Muscle layer of colon (tissue), 2 donors: ENCODE results near the gene SUPT4H1.
A peak's percentile ranks its signal among the peaks of the same experiment; 100 is the strongest.

ENCODE experiments used
- H3K27ac ChIP-seq: one replicate; pipeline ENCODE4 v1.7.0; 2013; ENCODE audit warnings: low read depth, mild to moderate bottlenecking, low read length, moderate library complexity
- H3K27me3 ChIP-seq, 2 donors: one replicate each; pipeline ENCODE4 v1.7.0; 2013; ENCODE audit warnings: low read length in 2 of 2, mild to moderate bottlenecking in 2 of 2; ENCODE audit not compliant: insufficient read depth in 2 of 2, control insufficient read depth in 1 of 2
- H3K36me3 ChIP-seq: one replicate; pipeline ENCODE4 v1.7.0; 2013; ENCODE audit warnings: mild to moderate bottlenecking, low read length; ENCODE audit not compliant: insufficient read depth
- H3K4me1 ChIP-seq: one replicate; pipeline ENCODE4 v1.7.0; 2013; ENCODE audit warnings: mild to moderate bottlenecking, low read length; ENCODE audit not compliant: insufficient read depth
- H3K4me3 ChIP-seq, 2 donors: one replicate each; pipeline ENCODE4 v1.7.0; 2013; ENCODE audit warnings: low read length in 2 of 2, low read depth in 1 of 2, mild to moderate bottlenecking in 1 of 2, moderate library complexity in 1 of 2
- H3K9ac ChIP-seq: one replicate; pipeline ENCODE4 v1.7.0; 2013; ENCODE audit warnings: low read length
- H3K9me3 ChIP-seq: one replicate; pipeline ENCODE4 v1.7.0; 2013; ENCODE audit warnings: mild to moderate bottlenecking, low read length
- donor health status: abdominal sarcoma.
- donor health status: Adenocarcinoma of cecum.

Gene SUPT4H1

DNA sequence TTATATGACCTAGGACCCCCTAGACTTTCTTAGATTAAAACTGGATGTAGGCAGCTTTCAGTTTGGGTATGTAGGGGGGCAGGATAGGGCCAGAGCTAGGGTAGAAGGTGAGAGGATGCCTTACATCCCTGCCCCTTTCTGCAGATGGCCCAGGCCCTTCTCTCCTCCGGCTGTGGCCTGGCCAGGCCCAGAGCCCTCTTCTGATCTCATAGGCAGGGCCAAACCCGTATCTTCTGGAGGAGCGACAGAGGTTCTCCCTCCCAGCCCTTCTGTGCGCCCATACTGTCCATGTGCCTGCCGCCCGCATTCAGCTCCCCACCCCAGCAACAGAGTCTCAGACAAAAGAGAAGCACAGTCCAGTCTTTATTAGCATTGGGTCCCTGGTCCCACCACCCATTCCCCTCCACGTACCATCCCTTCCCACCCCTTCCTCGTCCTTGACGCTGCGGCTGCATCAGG, 21.4 kb downstream of the SUPT4H1 start:
- H3K27ac ChIP-seq, result no peak overlapping the region

DNA sequence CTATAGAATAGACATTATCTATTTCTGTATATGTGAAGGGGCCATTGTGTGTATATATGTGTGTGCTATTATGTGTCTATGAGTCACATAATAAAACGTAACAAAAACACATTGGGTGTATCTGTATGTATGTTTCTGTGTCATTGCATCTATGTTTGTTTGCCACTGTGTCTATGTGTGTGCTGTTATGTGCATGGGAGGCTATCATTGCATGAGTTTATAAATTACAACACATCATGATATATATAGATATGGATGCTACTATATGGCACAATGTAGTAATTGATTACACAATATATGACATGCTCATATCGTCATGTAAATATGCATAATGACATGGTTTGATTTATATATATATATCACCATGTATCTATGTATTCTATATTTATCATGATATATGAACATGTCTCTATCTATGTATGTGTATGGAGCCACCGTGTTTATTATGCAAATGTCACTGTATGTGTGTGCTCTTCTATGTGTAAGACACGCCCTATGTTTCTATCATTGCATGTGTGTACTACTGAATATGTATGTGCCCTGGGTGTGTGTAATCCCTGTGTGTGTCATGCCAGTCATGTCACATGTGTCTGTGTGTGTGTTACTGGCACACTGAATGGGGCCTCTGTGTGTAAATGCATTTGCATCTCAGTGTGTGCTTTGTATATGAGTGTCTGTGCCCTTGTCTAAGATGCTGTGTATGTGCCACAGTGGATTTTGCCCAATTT, 22.0 kb downstream of the SUPT4H1 start:
- no peak overlapping the region for H3K4me3 ChIP-seq

More for the DNA sequence above, 21.4 kb downstream of the SUPT4H1 start:
- Histone ChIP-seq H3K9ac (no peak overlapping the region), H3K9me3 (no peaks in the 10 kb centered on the region), H3K27me3 (no peaks in the 10 kb centered on the region), H3K4me1 (peaks cover 2% of the 10 kb centered on the region), H3K4me3 (no peak overlapping the region), H3K36me3 (no peaks in the 10 kb centered on the region)

GRCh38 chr17:58329035-58329809, 22.8 kb downstream of the SUPT4H1 start:
- Histone ChIP-seq H3K4me3 (no peak overlapping the region), H3K9ac (no peak overlapping the region), H3K27ac (no peak overlapping the region), H3K36me3 (no peaks in the 10 kb centered on the region), H3K27me3 (no peaks in the 10 kb centered on the region), H3K9me3 (no peaks in the 10 kb centered on the region), H3K4me1 (peaks cover 7% of the 10 kb centered on the region)

More for the DNA sequence above, 22.0 kb downstream of the SUPT4H1 start:
- Histone ChIP-seq H3K27ac (no peak overlapping the region), H3K4me1 (peaks cover 5% of the 10 kb centered on the region), H3K9ac (no peak overlapping the region), H3K9me3 (no peaks in the 10 kb centered on the region), H3K27me3 (no peaks in the 10 kb centered on the region), H3K36me3 (no peaks in the 10 kb centered on the region)

- H3K4me3 ChIP-seq, result no peak within 1 kb of the TSS
- H3K27ac ChIP-seq, result no peak within 1 kb of the TSS
- H3K9ac ChIP-seq, result no peak within 1 kb of the TSS
- no peaks in the 10 kb centered on the region for H3K27me3 ChIP-seq
- H3K36me3 ChIP-seq, result no peaks in the 10 kb centered on the region
- no peaks in the 10 kb centered on the region for H3K9me3 ChIP-seq
- peaks cover 13% of the 10 kb centered on the region for H3K4me1 ChIP-seq
These were observed 23.6 kb downstream of the SUPT4H1 start, which contains the start of gene TSPOAP1 for GRCh38 chr17:58328195-58329034. TSS of gene TSPOAP1 (minus strand) at chr17:58328795. CDS start at chr17:58327920, 875 bp downstream.

- Histone ChIP-seq H3K9ac (no peak overlapping the region), H3K36me3 (no peaks in the 10 kb centered on the region)
These were observed 24.4 kb downstream of the SUPT4H1 start for GRCh38 chr17:58327363-58328194.

DNA sequence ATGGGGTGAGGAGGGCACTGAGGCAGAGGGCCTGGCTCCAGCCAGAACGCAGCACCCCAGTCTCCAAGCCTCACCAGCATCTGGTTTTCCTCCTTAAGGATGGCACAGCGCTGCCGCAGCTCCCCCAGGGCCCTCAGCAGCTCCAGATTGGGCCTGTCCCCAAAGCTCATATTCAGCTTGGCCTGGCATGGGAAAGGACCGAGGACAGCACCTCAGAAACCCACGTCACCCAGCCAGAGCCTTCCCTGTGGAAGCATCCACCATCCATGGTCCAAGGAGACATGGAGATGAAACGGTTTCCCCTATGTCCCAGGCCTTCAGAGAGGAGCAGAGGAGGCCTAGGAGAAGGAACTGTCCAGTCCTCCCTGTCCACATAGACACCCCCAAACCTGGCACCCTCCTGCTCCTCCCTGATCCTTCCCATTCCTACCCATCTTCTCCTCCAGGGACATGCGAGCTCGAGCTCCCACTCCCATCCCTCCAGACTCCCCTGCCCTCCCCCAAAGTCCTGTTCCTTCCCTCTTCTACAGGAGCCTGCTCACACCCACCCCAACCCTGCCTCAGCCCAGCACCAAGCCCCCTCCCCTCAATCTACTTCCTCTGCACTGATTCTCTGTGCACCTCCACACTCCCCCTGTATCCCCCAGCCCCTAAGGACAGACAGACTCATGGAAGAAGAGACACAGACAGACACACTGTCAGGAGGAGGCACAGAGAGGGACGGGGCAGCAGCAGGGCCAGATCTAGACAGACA, 25.2 kb downstream of the SUPT4H1 start:
- Histone ChIP-seq H3K4me1 (peaks cover 15% of the 10 kb centered on the region), H3K9me3 (no peaks in the 10 kb centered on the region), H3K27ac (no peak overlapping the region), H3K4me3 (no peak overlapping the region), H3K36me3 (no peaks in the 10 kb centered on the region), H3K9ac (no peak overlapping the region), H3K27me3 (no peaks in the 10 kb centered on the region)

More at GRCh38 chr17:58327363-58328194, 24.4 kb downstream of the SUPT4H1 start:
- H3K27ac ChIP-seq, result no peak overlapping the region
- H3K4me1 ChIP-seq, result peaks cover 15% of the 10 kb centered on the region
- no peaks in the 10 kb centered on the region for H3K9me3 ChIP-seq
- H3K4me3 ChIP-seq, result no peak overlapping the region
- no peaks in the 10 kb centered on the region for H3K27me3 ChIP-seq

- no peak overlapping the region for H3K27ac ChIP-seq
- no peaks in the 10 kb centered on the region for H3K27me3 ChIP-seq
- H3K4me3 ChIP-seq, result no peak overlapping the region
- no peak overlapping the region for H3K9ac ChIP-seq
- H3K4me1 ChIP-seq, result peaks cover 15% of the 10 kb centered on the region
- no peaks in the 10 kb centered on the region for H3K9me3 ChIP-seq
- H3K36me3 ChIP-seq, result peaks cover under 1% of the 10 kb centered on the region
These were observed 26.0 kb downstream of the SUPT4H1 start for GRCh38 chr17:58325976-58326468.

- Histone ChIP-seq H3K27ac (no peak overlapping the region), H3K36me3 (peaks cover 3% of the 10 kb centered on the region), H3K9me3 (no peaks in the 10 kb centered on the region), H3K4me1 (peaks cover 15% of the 10 kb centered on the region), H3K27me3 (no peaks in the 10 kb centered on the region), H3K9ac (peak overlapping the region; percentile 39), H3K4me3 (peak overlapping the region; percentile 74 to 84)
These were observed 26.7 kb downstream of the SUPT4H1 start for GRCh38 chr17:58325289-58325726.

DNA sequence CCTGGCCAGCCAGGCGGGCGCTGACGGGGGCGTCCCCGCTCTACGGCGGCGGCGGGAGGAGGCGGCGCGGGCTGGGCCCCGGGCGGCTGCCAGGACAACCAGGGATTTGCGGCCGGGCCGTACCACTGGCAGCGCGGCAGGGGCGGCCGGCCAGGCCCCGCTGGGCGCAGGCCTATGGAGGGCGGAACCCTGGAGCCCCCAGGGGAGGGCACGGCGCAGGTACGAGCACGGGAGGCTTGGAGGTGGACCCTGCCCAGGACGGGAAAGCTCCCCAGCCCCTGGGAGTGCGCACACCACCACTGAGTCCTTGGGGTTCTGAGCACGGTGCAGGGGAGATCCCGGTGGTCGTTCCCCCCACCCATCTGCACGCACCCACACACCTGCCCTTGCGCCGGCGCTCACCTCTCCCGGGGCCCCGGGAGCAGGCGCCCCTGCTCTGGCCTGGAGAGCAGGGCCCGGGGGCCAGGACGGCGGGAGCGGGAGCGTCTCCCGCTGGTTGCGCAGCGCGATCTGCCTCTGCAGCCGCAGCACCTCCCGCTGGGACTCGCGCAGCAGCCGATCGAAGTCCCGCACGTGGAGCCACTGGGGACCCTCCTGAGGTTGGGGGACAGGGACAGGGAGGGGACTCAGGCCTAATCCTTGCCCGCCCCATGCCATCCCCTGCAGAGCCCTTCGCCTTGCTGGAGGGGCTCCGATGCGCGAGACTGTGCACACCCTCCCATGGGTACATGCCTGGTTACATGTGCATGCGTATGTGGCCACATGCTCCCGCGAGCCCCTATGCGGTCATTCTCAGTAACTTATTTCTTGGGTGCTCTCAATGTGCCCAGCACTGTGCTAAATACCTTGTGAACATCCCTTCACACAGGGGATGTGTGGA, 27.4 kb downstream of the SUPT4H1 start:
- Histone ChIP-seq H3K36me3 (peaks cover 3% of the 10 kb centered on the region), H3K9me3 (no peaks in the 10 kb centered on the region), H3K4me3 (peak overlapping the region; percentile 74 to 84), H3K9ac (peak overlapping the region; percentile 50), H3K4me1 (peaks cover 15% of the 10 kb centered on the region), H3K27ac (peak overlapping the region; percentile 78), H3K27me3 (no peaks in the 10 kb centered on the region)
